GM23338 (cell line): ENCODE results near the gene COX4I1. TPM values are rescaled to one million over a fixed set of nuclear protein-coding genes. Genes with fewer than 3 reads are reported as not detected.

Experiments used
- ATAC-seq: fragments of 200-7000 bp; cut with Tn5 transposase; 3 replicates; pipeline ENCODE4 v1.9.1; 2020
- DNase-seq: peaks from one replicate; pipeline ENCODE4 v3.0.0-alpha.2; 2015; ENCODE audit warnings: low spot score
- H2AFZ ChIP-seq: fragments of 200-600 bp; sonication (generic); 2 replicates; pipeline ENCODE4 v1.8.0; 2016; ENCODE audit warnings: antibody characterized with exemption, mild to moderate bottlenecking, moderate library complexity
- H3F3A ChIP-seq: fragments of 200-600 bp; sonication (generic); replicated peaks from 2 replicates; pipeline ENCODE4 v1.8.0; 2017; ENCODE audit warnings: antibody characterized with exemption, mixed run types, low read depth
- H3K27ac ChIP-seq: fragments of 200-600 bp; sonication (generic); 2 replicates; pipeline ENCODE4 v1.6.1; 2016; ENCODE audit warnings: low read depth
- H3K27me3 ChIP-seq: fragments of 200-600 bp; sonication (generic); 2 replicates; pipeline ENCODE4 v1.8.0; 2016; ENCODE audit warnings: mild to moderate bottlenecking, mixed run types, moderate library complexity; ENCODE audit not compliant: insufficient read depth
- H3K36me3 ChIP-seq: fragments of 200-600 bp; sonication (generic); 2 replicates; pipeline ENCODE4 v1.8.0; 2016; ENCODE audit warnings: mild to moderate bottlenecking; ENCODE audit not compliant: insufficient read depth
- H3K4me1 ChIP-seq: fragments of 200-600 bp; sonication (generic); 2 replicates; pipeline ENCODE4 v1.8.0; 2016; ENCODE audit warnings: mild to moderate bottlenecking, moderate library complexity; ENCODE audit not compliant: insufficient read depth
- H3K4me2 ChIP-seq: fragments of 200-600 bp; sonication (generic); 2 replicates; pipeline ENCODE4 v1.7.1; 2017; ENCODE audit warnings: mixed run types
- H3K4me3 ChIP-seq: fragments of 200-600 bp; sonication (generic); 2 replicates; pipeline ENCODE4 v1.6.1; 2016; ENCODE audit warnings: mixed run types
- H3K79me2 ChIP-seq: fragments of 200-600 bp; sonication (generic); replicated peaks from 2 replicates; pipeline ENCODE4 v1.8.0; 2017; ENCODE audit warnings: mild to moderate bottlenecking; ENCODE audit not compliant: insufficient read depth
- H3K9me2 ChIP-seq: fragments of 200-600 bp; sonication (generic); 2 replicates; pipeline ENCODE4 v1.8.0; 2017; ENCODE audit not compliant: insufficient read depth
- H4K20me1 ChIP-seq: fragments of 200-600 bp; sonication (generic); replicated peaks from 2 replicates; pipeline ENCODE4 v1.8.0; 2017; ENCODE audit warnings: mild to moderate bottlenecking; ENCODE audit not compliant: insufficient read depth
- H3K27ac Mint-ChIP-seq: 2 replicates; pipeline ENCODE4 v1.8.0; 2020; ENCODE audit warnings: inconsistent platforms, mild to moderate bottlenecking, moderate library complexity, mixed read lengths
- H3K27me3 Mint-ChIP-seq: 3 replicates; pipeline ENCODE4 v1.8.0; 2022; ENCODE audit warnings: low read depth, mild to moderate bottlenecking, moderate library complexity, mixed read lengths, inconsistent platforms; ENCODE audit not compliant: insufficient read depth, poor library complexity
- H3K36me3 Mint-ChIP-seq: 3 replicates; pipeline ENCODE4 v1.8.0; 2021; ENCODE audit warnings: low read depth, mild to moderate bottlenecking, inconsistent platforms, moderate library complexity, mixed read lengths
- H3K4me1 Mint-ChIP-seq: 3 replicates; pipeline ENCODE4 v1.8.0; 2020; ENCODE audit warnings: mild to moderate bottlenecking, inconsistent platforms, mixed read lengths
- H3K4me3 Mint-ChIP-seq: 3 replicates; pipeline ENCODE4 v1.8.0; 2021; ENCODE audit warnings: moderate library complexity, mild to moderate bottlenecking, inconsistent platforms, mixed read lengths
- H3K9me3 Mint-ChIP-seq: 3 replicates; pipeline ENCODE4 v1.8.0; 2020; ENCODE audit warnings: moderate library complexity, mild to moderate bottlenecking, inconsistent platforms, mixed read lengths
- CTCF ChIP-seq, 2 experiments: fragments of 200-600 bp in 1 of 2; sonication (generic) in 1 of 2; conservative IDR thresholded peaks; 2 replicates each; pipeline versions ENCODE4 v1.5.1 to v1.6.1; 2016 to 2017; ENCODE audit warnings: antibody characterized with exemption in 2 of 2, low read depth in 2 of 2, mild to moderate bottlenecking in 2 of 2, moderate library complexity in 1 of 2
- ETS1 ChIP-seq: IDR thresholded peaks from 2 replicates; pipeline ENCODE4 v1.6.1; 2016; ENCODE audit warnings: antibody characterized with exemption
- JUNB ChIP-seq: IDR thresholded peaks from one replicate; pipeline ENCODE4 v1.6.1; 2016; ENCODE audit warnings: antibody characterized with exemption; ENCODE audit not compliant: unreplicated experiment
- NANOG ChIP-seq: IDR thresholded peaks from 2 replicates; pipeline ENCODE4 v1.6.1; 2016; ENCODE audit warnings: antibody characterized with exemption, borderline replicate concordance
- POLR2AphosphoS5 ChIP-seq: IDR thresholded peaks from 2 replicates; pipeline ENCODE4 v1.6.1; 2016; ENCODE audit warnings: antibody characterized with exemption, low read depth
- REST ChIP-seq: IDR thresholded peaks from one replicate; pipeline ENCODE4 v1.6.1; 2018; ENCODE audit warnings: antibody characterized with exemption; ENCODE audit not compliant: unreplicated experiment
- STAT1 ChIP-seq: IDR thresholded peaks from one replicate; pipeline ENCODE4 v1.6.1; 2016; ENCODE audit warnings: antibody characterized with exemption; ENCODE audit not compliant: unreplicated experiment
- ZNF114 ChIP-seq: fragments of 250-450 bp; sonication (Bioruptor Pico); IDR thresholded peaks from 2 replicates; pipeline ENCODE4 v1.5.0; 2020; ENCODE audit warnings: mild to moderate bottlenecking, moderate library complexity
- ZNF331 ChIP-seq: fragments of 250-450 bp; sonication (Bioruptor Pico); IDR thresholded peaks from 2 replicates; pipeline ENCODE4 v1.5.0; 2020; ENCODE audit warnings: low read depth, mild to moderate bottlenecking, moderate library complexity
- ZNF462 ChIP-seq: fragments of 250-450 bp; sonication (Bioruptor Pico); IDR thresholded peaks from 2 replicates; pipeline ENCODE4 v1.5.0; 2020; ENCODE audit warnings: mild to moderate bottlenecking, moderate library complexity
- polyA plus RNA-seq: library from polyadenylated mRNA; unstranded; fragments of >200 nt; fragmentation: Nextera tagmentation; extraction: Ambion mirVana; gene quantifications from 2 replicates; pipeline ENCODE4 v1.2.1, GENCODE V29; 2016
- total RNA-seq: library from RNA; depleted of rRNA; stranded (reverse); fragments of >200 nt; shearing (Covaris generic); gene quantifications from 2 replicates; pipeline ENCODE4 v1.2.3, GENCODE V29; 2014

Gene COX4I1
- total and polyA plus RNA-seq, 2 experiments from 2014 or later: 329 to 1,008 TPM

- TF ChIP-seq ETS1: no peak
- TF ChIP-seq JUNB: no peak
Observed at GRCh38 chr16:85830821-85831220, 31.3 kb downstream of the COX4I1 start (continued).

- no peak overlapping the region for H3K4me2 ChIP-seq
- no peaks in the 10 kb centered on the region for H3K4me1 ChIP-seq
- TF ChIP-seq NANOG: no peak
- TF ChIP-seq POLR2AphosphoS5: no peak
- no peak for TF ChIP-seq ZNF114 (CRISPR knock-in tag)
- TF ChIP-seq REST: no peak
- no peak for TF ChIP-seq ZNF331 (CRISPR knock-in tag)
- no peak for TF ChIP-seq ZNF462 (CRISPR knock-in tag)
- no peak for TF ChIP-seq STAT1
- TF ChIP-seq CTCF (conservative IDR thresholded peaks at IDR 0.05; ENCODE audit: low read depth in 2 of 2): no peak
- no peak for TF ChIP-seq ETS1
- no peak for DNase-seq
- no peaks in the 10 kb centered on the region for H3K27me3 ChIP-seq
- H3K4me3 Mint-ChIP-seq: no peak overlapping the region
- H3K36me3 Mint-ChIP-seq: peaks cover 10% of the 10 kb centered on the region
- H2AFZ ChIP-seq: no peak overlapping the region
- ATAC-seq: no peak
- no peaks in the 10 kb centered on the region; the same call in 2 of the 3 replicates for H3K4me1 Mint-ChIP-seq
- H3F3A ChIP-seq: no peaks in the 10 kb centered on the region
- peaks cover 10% of the 10 kb centered on the region for H3K27me3 Mint-ChIP-seq
- H3K27ac ChIP-seq: no peak overlapping the region
- no peak overlapping the region for H3K4me3 ChIP-seq
- H3K36me3 ChIP-seq: no peaks in the 10 kb centered on the region
- H3K27ac Mint-ChIP-seq: no peak overlapping the region
- no peaks in the 10 kb centered on the region for H4K20me1 ChIP-seq
- H3K79me2 ChIP-seq: no peaks in the 10 kb centered on the region
- H3K9me2 ChIP-seq: no peaks in the 10 kb centered on the region
- H3K9me3 Mint-ChIP-seq: peaks cover 22% of the 10 kb centered on the region
Observed at GRCh38 chr16:85832570-85833218, 33.2 kb downstream of the COX4I1 start.
